Uterus (tissue), 4 donors: ENCODE results near the gene CDKAL1. TPM values are rescaled to one million over a fixed set of nuclear protein-coding genes. Genes with fewer than 3 reads are reported as not detected.

ENCODE experiments used
- DNase-seq, 2 donors: peaks; one replicate each; pipeline ENCODE4 v3.0.0-alpha.2; 2019 to 2020
- H3K27ac ChIP-seq, 2 donors: fragments of 200-600 bp; sonication (generic); 1 replicate in 1 of 2; 2 replicates in 1 of 2; pipeline ENCODE4 v1.5.1; 2016 to 2018
- H3K27me3 ChIP-seq, 2 donors: fragments of 200-600 bp; sonication (generic); one replicate each; pipeline ENCODE4 v1.5.1; 2018 to 2019; ENCODE audit warnings: control low read depth in 1 of 2
- H3K36me3 ChIP-seq, 2 donors: fragments of 200-600 bp; sonication (generic); one replicate each; pipeline ENCODE4 v1.5.1; 2019; ENCODE audit warnings: control low read depth in 1 of 2
- H3K4me1 ChIP-seq, 2 donors: fragments of 200-600 bp; sonication (generic); one replicate each; pipeline ENCODE4 v1.5.1; 2018 to 2019; ENCODE audit warnings: control low read depth in 1 of 2
- H3K4me3 ChIP-seq, 2 donors: fragments of 200-600 bp; sonication (generic); 1 replicate in 1 of 2; 2 replicates in 1 of 2; pipeline ENCODE4 v1.5.1; 2018 to 2019; ENCODE audit warnings: mild to moderate bottlenecking in 1 of 2
- H3K9me3 ChIP-seq, 2 donors: fragments of 200-600 bp; sonication (generic); one replicate each; pipeline ENCODE4 v1.5.1; 2019; ENCODE audit warnings: control low read depth in 1 of 2
- POLR2A ChIP-seq, 2 donors: fragments of 450-650 bp; IDR thresholded peaks; one replicate each; pipeline ENCODE4 v1.6.1; 2016; ENCODE audit warnings: antibody characterized with exemption in 2 of 2, mild to moderate bottlenecking in 1 of 2, moderate library complexity in 1 of 2
- intact Hi-C: fragments of 100-400 bp; cut with DNase I; formaldehyde crosslinking; loops from one replicate; pipeline ENCODE4 v1.15.1; 2023; ENCODE audit warnings: low total_unique reads
- total RNA-seq, 4 donors: library from RNA; depleted of rRNA in 3 of 4; stranded (reverse); fragments of >200 nt in 3 of 4; gene quantifications; one replicate each; pipeline versions ENCODE4 v1.1.0 to v1.2.4, GENCODE V29; 2014 to 2023
- TF ChIP-seq, protein P1 (sequence below), 4 experiments: fragments of 200-600 bp in 2 of 4; fragments of 450-650 bp in 2 of 4; sonication (generic) in 2 of 4; IDR thresholded peaks; one replicate each; pipeline ENCODE4 v1.5.1; 2016 to 2019; ENCODE audit warnings: antibody characterized with exemption in 4 of 4, mild to moderate bottlenecking in 2 of 4, moderate library complexity in 1 of 4
- donor health status: DM: yes; HTN: yes; CAD: no.

The CDKAL1 gene
- total RNA-seq, 4 donors from 2014 or later = 5.0 to 51.7 (median 18.9) TPM

DNA sequence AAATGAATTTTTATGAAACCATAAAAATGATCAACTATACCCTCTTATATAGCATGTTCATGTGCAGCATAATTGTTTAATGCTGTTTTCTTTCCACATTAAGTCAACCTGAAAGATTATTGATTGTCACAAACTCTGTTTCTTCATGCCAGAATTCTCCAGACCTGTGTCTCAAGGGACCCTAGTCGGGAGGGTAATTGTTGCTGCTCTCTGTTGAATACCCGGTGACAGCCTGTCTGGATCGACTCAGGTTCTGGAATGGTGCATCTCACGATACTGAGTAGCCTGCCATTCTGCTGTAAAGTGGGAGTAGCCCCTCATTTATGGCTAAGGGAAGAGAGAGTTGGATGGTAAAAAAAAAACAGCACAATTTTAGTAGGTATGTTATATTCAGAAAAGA lies 609.4 kb downstream of the CDKAL1 start:
- H3K27me3 ChIP-seq = no peaks in the 10 kb centered on the region
- H3K4me3 ChIP-seq = no peak overlapping the region
- intact Hi-C loops = no loop called here
- no peaks in the 10 kb centered on the region for H3K36me3 ChIP-seq
- peaks cover 0 to 13% of the 10 kb centered on the region in 2 donors for H3K4me1 ChIP-seq
- no peaks in the 10 kb centered on the region for H3K9me3 ChIP-seq
- no peak for DNase-seq
- no peak overlapping the region for H3K27ac ChIP-seq
- TF ChIP-seq, protein P1, sequence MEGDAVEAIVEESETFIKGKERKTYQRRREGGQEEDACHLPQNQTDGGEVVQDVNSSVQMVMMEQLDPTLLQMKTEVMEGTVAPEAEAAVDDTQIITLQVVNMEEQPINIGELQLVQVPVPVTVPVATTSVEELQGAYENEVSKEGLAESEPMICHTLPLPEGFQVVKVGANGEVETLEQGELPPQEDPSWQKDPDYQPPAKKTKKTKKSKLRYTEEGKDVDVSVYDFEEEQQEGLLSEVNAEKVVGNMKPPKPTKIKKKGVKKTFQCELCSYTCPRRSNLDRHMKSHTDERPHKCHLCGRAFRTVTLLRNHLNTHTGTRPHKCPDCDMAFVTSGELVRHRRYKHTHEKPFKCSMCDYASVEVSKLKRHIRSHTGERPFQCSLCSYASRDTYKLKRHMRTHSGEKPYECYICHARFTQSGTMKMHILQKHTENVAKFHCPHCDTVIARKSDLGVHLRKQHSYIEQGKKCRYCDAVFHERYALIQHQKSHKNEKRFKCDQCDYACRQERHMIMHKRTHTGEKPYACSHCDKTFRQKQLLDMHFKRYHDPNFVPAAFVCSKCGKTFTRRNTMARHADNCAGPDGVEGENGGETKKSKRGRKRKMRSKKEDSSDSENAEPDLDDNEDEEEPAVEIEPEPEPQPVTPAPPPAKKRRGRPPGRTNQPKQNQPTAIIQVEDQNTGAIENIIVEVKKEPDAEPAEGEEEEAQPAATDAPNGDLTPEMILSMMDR (IDR thresholded peaks at IDR 0.05) = no peak
- no peak for TF ChIP-seq POLR2A (IDR thresholded peaks at IDR 0.05)

DNA sequence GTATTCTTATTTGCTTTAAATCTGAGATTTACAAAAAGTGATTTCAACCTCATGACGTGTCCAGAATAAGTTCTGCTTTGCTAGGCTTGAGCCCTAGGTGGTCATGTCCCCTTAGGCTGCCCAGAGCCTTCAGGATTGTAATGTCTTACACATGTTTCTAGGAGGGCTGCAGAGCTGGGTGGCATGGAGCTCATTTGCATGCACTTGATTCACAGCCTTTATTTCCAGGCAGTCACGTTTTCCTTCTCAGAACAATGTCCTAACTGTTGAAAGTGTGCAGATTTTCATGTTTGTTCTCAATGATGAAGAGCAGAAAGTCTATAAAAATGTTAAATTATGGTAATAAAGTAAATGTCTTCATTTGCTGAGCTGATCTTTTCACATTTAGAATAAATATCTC lies 610.7 kb downstream of the CDKAL1 start:
- Histone ChIP-seq H3K27ac (no peak overlapping the region), H3K9me3 (no peaks in the 10 kb centered on the region), H3K36me3 (no peaks in the 10 kb centered on the region), H3K4me3 (no peak overlapping the region), H3K27me3 (no peaks in the 10 kb centered on the region), H3K4me1 (peaks cover 0 to 5% of the 10 kb centered on the region in 2 donors)
- intact Hi-C loops = no loop called here
- TF ChIP-seq POLR2A (IDR thresholded peaks at IDR 0.05) = no peak
- TF ChIP-seq, protein P1 (IDR thresholded peaks at IDR 0.05) = no peak
- no peak for DNase-seq

DNA sequence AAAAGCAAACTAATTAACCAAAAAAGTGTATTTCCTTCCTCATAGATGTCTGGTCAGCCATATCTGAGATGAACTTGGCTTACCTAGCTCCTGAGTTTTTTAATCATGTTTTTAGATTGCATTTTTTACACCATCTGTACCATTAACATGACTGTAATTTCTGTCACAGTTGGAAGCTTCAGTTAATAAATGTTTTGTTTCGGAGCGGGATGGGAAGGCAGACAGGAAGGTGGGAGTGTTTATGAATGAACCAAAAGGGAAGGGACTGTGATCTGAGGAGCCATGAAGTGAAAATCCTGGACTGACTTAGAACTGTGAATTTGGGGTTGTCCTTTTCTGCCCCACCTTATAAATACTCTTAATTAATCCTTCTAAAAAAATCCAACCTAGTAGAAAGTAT lies 613.7 kb downstream of the CDKAL1 start:
- TF ChIP-seq POLR2A (IDR thresholded peaks at IDR 0.05) = no peak
- TF ChIP-seq, protein P1 (IDR thresholded peaks at IDR 0.05) = no peak
- H3K4me1 ChIP-seq = peaks cover 0 to 5% of the 10 kb centered on the region in 2 donors
- no peaks in the 10 kb centered on the region for H3K9me3 ChIP-seq
- H3K27me3 ChIP-seq = no peaks in the 10 kb centered on the region
- H3K27ac ChIP-seq = no peak overlapping the region
- DNase-seq = no peak
- no peak overlapping the region for H3K4me3 ChIP-seq
- intact Hi-C loops = no loop called here
- no peaks in the 10 kb centered on the region for H3K36me3 ChIP-seq

DNA sequence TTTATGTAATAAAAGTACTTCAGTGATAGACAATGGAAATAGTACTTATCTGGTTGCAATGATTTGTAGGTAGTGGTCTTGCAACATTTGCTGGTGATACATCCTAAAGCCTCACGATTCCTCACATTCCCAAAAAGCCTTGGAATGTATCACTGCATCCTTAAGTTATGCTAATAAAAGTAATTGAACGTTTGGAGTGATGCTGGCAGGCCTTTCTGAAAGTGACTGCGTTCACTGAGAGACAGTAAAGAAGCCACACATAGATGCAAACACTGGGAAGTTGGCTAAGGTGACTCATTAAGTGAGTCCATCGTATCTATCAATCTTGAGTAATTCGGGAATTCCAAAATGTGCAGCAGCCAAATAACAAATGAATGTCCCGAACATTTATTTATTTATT lies 615.2 kb downstream of the CDKAL1 start:
- no peaks in the 10 kb centered on the region for H3K27me3 ChIP-seq
- no peaks in the 10 kb centered on the region for H3K4me1 ChIP-seq
- no peak for DNase-seq
- intact Hi-C loops = no loop called here
- H3K9me3 ChIP-seq = no peaks in the 10 kb centered on the region
- no peak overlapping the region for H3K4me3 ChIP-seq
- H3K27ac ChIP-seq = no peak overlapping the region
- TF ChIP-seq, protein P1 (IDR thresholded peaks at IDR 0.05) = no peak
- no peak for TF ChIP-seq POLR2A (IDR thresholded peaks at IDR 0.05)
- no peaks in the 10 kb centered on the region for H3K36me3 ChIP-seq

DNA sequence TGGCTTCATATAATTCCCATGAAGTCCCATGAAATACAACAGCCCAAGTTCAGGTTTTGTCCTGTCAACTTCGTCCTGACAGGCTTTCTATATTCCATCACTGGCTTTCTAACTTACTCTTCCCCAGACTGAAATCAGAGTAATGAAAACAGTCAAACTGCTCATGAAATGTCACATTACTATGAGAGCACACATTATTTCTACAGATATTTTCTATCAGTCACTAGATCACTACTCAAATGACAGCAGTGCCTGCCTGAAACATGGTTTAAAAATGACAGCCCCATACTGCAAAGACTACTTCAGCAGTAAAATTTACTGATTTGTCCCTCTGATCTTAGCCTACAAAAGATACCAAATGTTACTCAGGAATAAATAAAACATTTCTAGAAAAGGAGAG lies 616.4 kb downstream of the CDKAL1 start:
- Histone ChIP-seq H3K27me3 (no peaks in the 10 kb centered on the region), H3K9me3 (no peaks in the 10 kb centered on the region), H3K27ac (no peak overlapping the region), H3K4me3 (no peak overlapping the region), H3K4me1 (no peaks in the 10 kb centered on the region), H3K36me3 (no peaks in the 10 kb centered on the region)
- intact Hi-C loops = no loop called here
- DNase-seq = no peak
- no peak for TF ChIP-seq POLR2A (IDR thresholded peaks at IDR 0.05)
- TF ChIP-seq, protein P1 (IDR thresholded peaks at IDR 0.05) = no peak
